Neural progenitor cell (in vitro differentiated cells): ENCODE data around the gene TMEM190. TPM values are rescaled to one million over a fixed set of nuclear protein-coding genes. Genes with fewer than 3 reads are reported as not detected.

Experiments used
- DNase-seq: peaks from one replicate; pipeline ENCODE4 v3.0.0-alpha.2; 2016; ENCODE audit warnings: low spot score
- H2AFZ ChIP-seq: fragments of 200-600 bp; sonication (generic); replicated peaks from 2 replicates; pipeline ENCODE4 v1.6.1; 2016; ENCODE audit warnings: antibody characterized with exemption
- H3F3A ChIP-seq: fragments of 200-600 bp; sonication (generic); 2 replicates; pipeline ENCODE4 v1.6.1; 2016; ENCODE audit warnings: antibody characterized with exemption, low read depth
- H3K27ac ChIP-seq: fragments of 200-600 bp; sonication (generic); 2 replicates; pipeline ENCODE4 v1.5.1; 2016; ENCODE audit warnings: mild to moderate bottlenecking
- H3K27me3 ChIP-seq: fragments of 200-600 bp; sonication (generic); 2 replicates; pipeline ENCODE4 v1.6.1; 2016; ENCODE audit warnings: mild to moderate bottlenecking, moderate library complexity
- H3K36me3 ChIP-seq: fragments of 200-600 bp; sonication (generic); 2 replicates; pipeline ENCODE4 v1.5.1; 2016
- H3K4me1 ChIP-seq: fragments of 200-600 bp; sonication (generic); 2 replicates; pipeline ENCODE4 v1.6.1; 2016; ENCODE audit warnings: mixed run types
- H3K4me2 ChIP-seq: fragments of 200-600 bp; sonication (generic); 2 replicates; pipeline ENCODE4 v1.6.1; 2016
- H3K4me3 ChIP-seq: fragments of 200-600 bp; sonication (generic); 2 replicates; pipeline ENCODE4 v1.5.1; 2016
- H3K79me2 ChIP-seq: fragments of 200-600 bp; sonication (generic); 2 replicates; pipeline ENCODE4 v1.6.1; 2016; ENCODE audit warnings: low read depth
- H3K9ac ChIP-seq: fragments of 200-600 bp; sonication (generic); 2 replicates; pipeline ENCODE4 v1.6.1; 2016
- H3K9me3 ChIP-seq: fragments of 200-600 bp; sonication (generic); 2 replicates; pipeline ENCODE4 v1.5.1; 2016; ENCODE audit warnings: low read depth
- H4K20me1 ChIP-seq: fragments of 200-600 bp; sonication (generic); 2 replicates; pipeline ENCODE4 v1.6.1; 2016; ENCODE audit warnings: low read depth
- H3K27ac Mint-ChIP-seq: 3 replicates; pipeline ENCODE4 v1.8.0; 2021; ENCODE audit warnings: mixed read lengths
- H3K27me3 Mint-ChIP-seq: 2 replicates; pipeline ENCODE4 v1.8.0; 2022; ENCODE audit warnings: low read depth, mild to moderate bottlenecking, inconsistent platforms, moderate library complexity, mixed read lengths; ENCODE audit not compliant: insufficient read depth
- H3K36me3 Mint-ChIP-seq: 3 replicates; pipeline ENCODE4 v1.8.0; 2021; ENCODE audit warnings: mixed read lengths
- H3K4me1 Mint-ChIP-seq: 3 replicates; pipeline ENCODE4 v1.8.0; 2021; ENCODE audit warnings: mixed read lengths
- H3K4me3 Mint-ChIP-seq: 3 replicates; pipeline ENCODE4 v1.8.0; 2021; ENCODE audit warnings: mild to moderate bottlenecking, moderate library complexity, mixed read lengths
- H3K9me3 Mint-ChIP-seq: 3 replicates; pipeline ENCODE4 v1.8.0; 2020; ENCODE audit warnings: mixed read lengths
- CTCF ChIP-seq: fragments of 200-600 bp; sonication (generic); IDR thresholded peaks from 2 replicates; pipeline ENCODE4 v1.5.1; 2017; ENCODE audit warnings: antibody characterized with exemption, mild to moderate bottlenecking
- EZH2 ChIP-seq: fragments of 200-600 bp; sonication (generic); IDR thresholded peaks from 2 replicates; pipeline ENCODE4 v1.6.1; 2017; ENCODE audit warnings: antibody characterized with exemption, mild to moderate bottlenecking, moderate library complexity
- EZH2phosphoT487 ChIP-seq: fragments of 200-600 bp; sonication (generic); IDR thresholded peaks from 2 replicates; pipeline ENCODE4 v1.6.1; 2017; ENCODE audit warnings: antibody characterized with exemption
- total RNA-seq: library from RNA; depleted of rRNA; stranded (reverse); fragments of >200 nt; gene quantifications from 2 replicates; pipeline ENCODE4 v1.2.3, GENCODE V29; 2015; ENCODE audit warnings: low replicate concordance

Gene TMEM190
- total RNA-seq, 1 donor from 2014 or later, result not detected

DNA sequence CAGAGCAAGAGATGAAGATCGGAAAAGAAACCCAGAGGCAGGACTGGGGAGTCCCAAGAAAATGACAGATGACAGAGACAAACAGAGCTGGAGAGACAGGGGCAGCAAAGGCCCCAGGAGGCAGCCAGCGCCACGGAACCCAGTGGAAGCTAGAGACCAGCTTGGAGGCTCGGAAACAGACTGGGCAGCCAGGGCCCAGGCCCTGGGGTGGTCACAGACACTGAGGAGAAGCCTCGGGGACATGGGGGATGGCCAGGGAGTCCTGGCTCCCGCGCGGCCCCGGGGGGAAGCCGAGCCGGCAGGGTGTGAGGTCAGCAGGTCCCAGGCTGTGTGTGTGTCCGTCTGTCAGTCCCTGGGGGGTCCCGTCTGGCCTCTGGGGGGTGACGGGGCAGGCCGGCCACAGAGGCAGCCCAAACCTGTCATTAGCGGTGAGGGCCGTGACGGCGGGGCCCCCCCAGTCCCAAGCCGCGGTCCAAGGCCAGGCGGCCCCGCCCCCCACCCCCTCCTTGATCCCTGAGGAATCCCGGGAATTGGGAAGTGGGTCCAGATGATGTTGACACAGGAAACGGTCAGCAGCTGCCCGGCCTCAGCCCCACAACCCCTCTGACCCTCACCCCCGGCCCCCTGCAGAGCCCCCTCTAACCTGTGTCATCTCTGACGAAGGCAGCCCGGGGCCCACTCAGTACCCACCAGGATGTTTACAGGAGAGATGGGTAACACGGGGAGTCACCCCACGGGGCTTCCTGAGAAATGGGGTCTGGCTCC is 2.5 kb upstream of the TMEM190 start:
- TF ChIP-seq EZH2phosphoT487 (no peak), EZH2 (no peak), CTCF (no peak)
- H3K27ac Mint-ChIP-seq, result peak overlapping the region; percentile 57

GRCh38 chr19:55377356-55378131 is 918 bp downstream of the TMEM190 start:
- no peaks in the 10 kb centered on the region for H3K36me3 ChIP-seq
- H3K4me3 Mint-ChIP-seq, result no peak overlapping the region
- H3K4me1 Mint-ChIP-seq, result peaks cover 20% of the 10 kb centered on the region
- peak overlapping the region; percentile 39 for H3K4me3 ChIP-seq
- H3K27me3 ChIP-seq, result peaks cover 61% of the 10 kb centered on the region
- peaks cover 30% of the 10 kb centered on the region for H3F3A ChIP-seq
- peaks cover 4% of the 10 kb centered on the region for H3K9me3 Mint-ChIP-seq
- peaks cover 42% of the 10 kb centered on the region for H3K4me1 ChIP-seq
- no peaks in the 10 kb centered on the region for H4K20me1 ChIP-seq
- peaks cover 19% of the 10 kb centered on the region for H3K27me3 Mint-ChIP-seq
- no peaks in the 10 kb centered on the region for H3K9me3 ChIP-seq
- H3K36me3 Mint-ChIP-seq, result no peaks in the 10 kb centered on the region
- no peak overlapping the region for H3K27ac Mint-ChIP-seq
- H3K9ac ChIP-seq, result no peak overlapping the region
- peak; percentile 66 for DNase-seq
- H2AFZ ChIP-seq, result peak overlapping the region; percentile 73
- no peak overlapping the region for H3K27ac ChIP-seq
- H3K4me2 ChIP-seq, result peak overlapping the region; percentile 84
- H3K79me2 ChIP-seq, result no peaks in the 10 kb centered on the region
- no peak for TF ChIP-seq EZH2
- no peak for TF ChIP-seq EZH2phosphoT487
- TF ChIP-seq CTCF, result no peak

More for the DNA sequence above, 2.5 kb upstream of the TMEM190 start:
- Mint-ChIP-seq H3K4me3 (peak overlapping the region; percentile 40), H3K9me3 (no peaks in the 10 kb centered on the region), H3K4me1 (peaks cover 31% of the 10 kb centered on the region), H3K36me3 (no peaks in the 10 kb centered on the region), H3K27me3 (peaks cover 33% of the 10 kb centered on the region)
- H3K36me3 ChIP-seq, result no peaks in the 10 kb centered on the region
- H2AFZ ChIP-seq, result no peak overlapping the region
- H3K4me2 ChIP-seq, result peak overlapping the region; percentile 54
- no peaks in the 10 kb centered on the region for H3K79me2 ChIP-seq
- DNase-seq, result peak; percentile 60
- H3K4me1 ChIP-seq, result peaks cover 42% of the 10 kb centered on the region
- no peak overlapping the region for H3K27ac ChIP-seq
- no peaks in the 10 kb centered on the region for H4K20me1 ChIP-seq
- no peak overlapping the region for H3K9ac ChIP-seq
- H3F3A ChIP-seq, result peaks cover 30% of the 10 kb centered on the region
- H3K4me3 ChIP-seq, result no peak overlapping the region
- H3K27me3 ChIP-seq, result peaks cover 86% of the 10 kb centered on the region
- H3K9me3 ChIP-seq, result no peaks in the 10 kb centered on the region

- Mint-ChIP-seq H3K9me3 (peaks cover 4% of the 10 kb centered on the region), H3K4me3 (no peak overlapping the region), H3K4me1 (peaks cover 19% of the 10 kb centered on the region), H3K27me3 (peaks cover 24% of the 10 kb centered on the region), H3K36me3 (no peaks in the 10 kb centered on the region), H3K27ac (no peak overlapping the region)
- H3K4me2 ChIP-seq, result no peak overlapping the region
- H4K20me1 ChIP-seq, result no peaks in the 10 kb centered on the region
- no peaks in the 10 kb centered on the region for H3K36me3 ChIP-seq
- peaks cover 30% of the 10 kb centered on the region for H3F3A ChIP-seq
- peaks cover 41% of the 10 kb centered on the region for H3K4me1 ChIP-seq
- no peaks in the 10 kb centered on the region for H3K79me2 ChIP-seq
- DNase-seq, result no peak
- H2AFZ ChIP-seq, result no peak overlapping the region
- peaks cover 54% of the 10 kb centered on the region for H3K27me3 ChIP-seq
- TF ChIP-seq EZH2phosphoT487 (no peak), CTCF (no peak), EZH2 (no peak)
- H3K9me3 ChIP-seq, result no peaks in the 10 kb centered on the region
- H3K27ac ChIP-seq, result no peak overlapping the region
- no peak overlapping the region for H3K9ac ChIP-seq
- no peak overlapping the region for H3K4me3 ChIP-seq
Measured at GRCh38 chr19:55379174-55379573, 2.5 kb downstream of the TMEM190 start.
